Activated CD8-positive, alpha-beta memory T cell treated with anti-CD3 and anti-CD28 coated beads, Interleukin-2, amount 50 U/mL, for 1 hour (primary cell): ENCODE data around the gene NRG3.

Experiments used
- DNase-seq: peaks from one replicate; pipeline ENCODE4 v3.0.0-alpha.2; 2020; ENCODE audit errors: extremely low read depth

The NRG3 gene

GRCh38 chr10:81874875-81875466, at the start of gene NRG3:
Gene NRG3 (plus strand): TSS chr10:81875194.
- no peak for DNase-seq

DNA sequence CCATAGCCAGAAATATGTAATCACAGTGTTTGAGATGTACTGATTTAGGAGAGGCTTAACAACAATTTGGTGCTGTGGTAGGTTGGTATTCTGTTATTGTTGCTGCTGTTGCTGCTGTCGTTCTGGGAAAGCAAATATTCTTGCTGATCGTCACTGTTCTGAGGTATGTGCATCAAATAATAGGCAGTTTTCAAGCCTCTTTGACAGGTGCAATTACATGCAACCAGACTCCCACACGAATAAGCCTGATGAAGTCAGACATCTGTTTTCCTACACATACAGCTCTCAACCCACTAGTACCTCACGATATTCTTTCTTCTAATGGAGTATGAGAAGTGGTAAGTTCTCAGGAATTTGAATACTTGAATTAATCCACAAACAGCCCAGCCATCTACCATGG, 46.7 kb upstream of the NRG3 start:
- no peak for DNase-seq

DNA sequence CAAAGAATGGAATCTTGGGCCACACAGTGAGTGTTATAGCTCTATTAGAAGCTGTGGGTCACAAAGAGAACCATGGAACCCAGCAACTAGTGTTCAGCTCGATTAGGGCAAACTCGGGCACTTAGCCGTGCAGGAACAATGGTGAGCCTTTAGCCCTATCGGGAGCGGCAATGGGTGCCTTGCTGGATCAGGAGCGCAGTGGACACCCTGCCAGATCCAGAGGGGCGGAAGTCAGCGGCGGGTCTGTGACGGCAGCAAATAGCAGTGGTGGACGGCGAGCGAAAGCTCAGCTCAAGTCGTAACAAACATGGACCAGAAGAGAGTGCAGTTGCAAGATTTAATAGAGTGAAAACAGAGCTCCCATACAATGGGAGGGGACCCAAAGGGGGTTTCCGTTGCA, 43.9 kb upstream of the NRG3 start:
- DNase-seq, result no peak

DNA sequence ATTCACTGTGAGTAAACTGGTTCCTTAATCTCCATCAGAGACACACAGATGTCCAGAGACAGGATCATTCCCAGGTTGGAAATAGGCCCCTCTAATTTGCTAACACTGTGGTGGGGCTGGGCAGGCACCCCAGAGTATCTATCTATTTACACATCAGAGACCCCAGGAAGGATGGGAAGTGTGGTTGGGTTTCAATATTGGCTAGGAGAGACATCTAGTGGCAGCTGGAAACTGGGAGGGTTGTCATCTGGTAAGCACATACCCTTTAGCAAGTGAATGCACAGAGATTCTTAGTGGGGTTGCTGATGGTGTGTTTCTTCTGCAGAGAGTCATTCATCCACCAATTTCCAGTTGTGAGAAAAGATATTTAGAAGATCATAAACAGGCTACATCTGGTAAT, 36.0 kb upstream of the NRG3 start:
- DNase-seq, result no peak

- DNase-seq, result no peak
Measured at GRCh38 chr10:81843042-81843441, 32.0 kb upstream of the NRG3 start.

DNA sequence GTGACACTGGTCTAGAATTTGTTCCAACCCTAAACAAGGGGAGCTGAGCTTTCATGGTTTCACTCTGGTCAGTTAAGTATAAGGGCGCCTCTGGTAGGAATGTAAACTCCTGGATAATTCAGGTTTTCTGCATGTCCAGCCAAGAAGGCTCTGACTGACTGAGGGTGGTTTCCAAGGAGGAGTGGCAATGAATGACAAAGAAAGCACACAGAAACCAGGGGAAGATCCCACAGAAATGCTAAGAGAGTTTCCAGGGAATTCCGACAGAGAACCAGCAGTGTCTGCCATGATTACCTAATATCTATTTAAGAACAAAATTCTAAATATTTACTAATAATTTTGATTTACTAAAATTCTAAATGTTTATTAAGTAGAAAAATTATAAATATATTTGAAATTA, 27.3 kb upstream of the NRG3 start:
- no peak for DNase-seq

- DNase-seq, result no peak
Measured at GRCh38 chr10:81848514-81848913, 26.5 kb upstream of the NRG3 start.

- DNase-seq, result no peak
Measured at GRCh38 chr10:81848931-81849330, 26.1 kb upstream of the NRG3 start.

DNA sequence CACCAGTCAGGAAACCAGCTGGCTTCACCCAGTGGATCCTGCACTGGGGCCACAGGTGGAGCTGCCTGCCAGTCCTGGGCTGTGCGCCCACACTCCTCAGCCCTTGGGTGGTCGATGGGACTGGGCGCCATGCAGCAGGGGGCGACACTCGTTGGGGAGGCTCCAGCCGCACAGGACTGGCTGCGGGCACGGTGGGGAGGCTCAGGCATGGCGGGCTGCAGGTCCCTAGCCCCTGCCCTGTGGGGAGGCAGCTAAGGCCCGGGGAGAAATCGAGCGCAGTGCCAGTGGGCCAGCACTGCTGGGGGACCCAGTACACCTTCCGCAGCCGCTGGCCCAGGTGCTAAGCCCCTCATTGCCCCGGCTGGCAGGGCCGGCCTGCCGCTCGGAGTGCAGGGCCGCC, 12.4 kb upstream of the NRG3 start:
- DNase-seq, result no peak

- DNase-seq, result no peak
Measured at GRCh38 chr10:81863771-81864170, 11.2 kb upstream of the NRG3 start.

DNA sequence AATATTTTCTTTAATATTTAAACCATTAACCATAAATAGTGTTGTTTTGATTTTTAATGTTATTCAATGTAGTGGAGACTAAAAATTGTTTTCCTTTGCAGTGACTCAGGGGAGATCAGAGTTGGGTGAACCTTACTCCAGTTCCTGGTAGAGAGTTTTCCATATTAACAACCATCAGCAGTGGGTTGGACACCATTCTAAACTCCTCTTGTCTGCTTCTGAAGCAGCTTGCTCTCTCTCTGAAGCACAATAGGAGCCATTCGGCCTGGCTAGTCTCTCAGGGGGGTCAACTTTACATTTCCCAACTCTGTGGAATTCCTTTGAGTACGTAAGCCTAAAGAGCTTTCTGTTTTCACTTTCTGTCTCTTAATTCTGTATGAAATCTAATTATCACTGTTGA, 9.4 kb upstream of the NRG3 start:
- DNase-seq, result no peak

DNA sequence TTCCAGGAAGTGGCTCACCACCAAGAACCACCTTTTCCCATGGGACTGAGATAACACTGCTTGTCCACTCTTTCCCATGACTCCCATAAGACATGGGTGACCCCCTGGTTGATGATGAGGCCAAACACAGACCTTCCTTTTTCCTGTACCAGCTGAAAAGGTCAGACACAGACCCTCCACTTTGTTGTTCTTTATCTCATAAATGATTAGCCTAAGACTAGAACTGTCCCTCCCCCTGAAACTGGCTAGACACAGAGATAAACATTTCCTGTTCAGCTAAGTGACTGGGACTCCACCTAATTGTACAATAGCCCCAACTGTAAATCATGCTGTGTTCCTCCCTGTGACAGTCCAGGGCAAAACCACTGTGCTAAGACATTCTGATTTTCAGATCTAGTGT, 8.2 kb upstream of the NRG3 start:
- no peak for DNase-seq

DNA sequence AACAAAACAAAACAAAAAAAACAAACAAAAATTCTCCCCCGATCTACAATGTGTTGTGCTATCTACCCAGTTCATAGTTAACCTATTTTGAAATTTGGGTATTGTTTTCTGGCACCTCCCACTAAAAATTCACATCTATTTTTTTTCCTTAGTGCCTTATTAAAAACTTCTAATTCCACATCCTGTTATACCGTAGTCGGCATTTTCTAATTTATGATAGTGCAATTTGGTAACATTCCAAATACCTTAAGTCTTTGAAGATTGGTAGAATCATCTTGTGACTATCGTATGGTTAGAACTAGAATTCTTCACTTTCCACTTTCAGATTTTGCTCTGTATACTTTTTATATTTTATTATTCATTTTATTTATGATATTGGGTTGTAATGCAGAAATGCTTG, 4.5 kb upstream of the NRG3 start:
- no peak for DNase-seq

DNA sequence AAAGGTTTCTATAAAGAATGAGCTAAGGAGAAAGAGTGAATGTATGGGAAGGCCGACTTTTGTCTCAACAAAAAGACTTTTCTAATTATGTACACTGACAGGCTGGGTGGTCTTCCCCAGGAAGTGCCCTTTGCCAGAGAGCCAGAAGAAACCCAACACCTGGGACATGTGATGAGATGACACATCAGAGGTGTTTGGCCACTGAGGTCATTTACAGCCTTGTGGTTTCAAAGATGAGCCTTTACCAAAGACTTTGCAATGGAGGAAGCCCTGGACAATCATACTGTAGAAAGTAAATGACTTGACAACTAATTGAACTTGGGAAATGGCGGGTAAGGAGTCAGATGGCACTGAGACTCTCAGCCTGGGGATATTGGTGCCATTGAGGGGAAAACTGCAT, 3.4 kb upstream of the NRG3 start:
- DNase-seq, result no peak

DNA sequence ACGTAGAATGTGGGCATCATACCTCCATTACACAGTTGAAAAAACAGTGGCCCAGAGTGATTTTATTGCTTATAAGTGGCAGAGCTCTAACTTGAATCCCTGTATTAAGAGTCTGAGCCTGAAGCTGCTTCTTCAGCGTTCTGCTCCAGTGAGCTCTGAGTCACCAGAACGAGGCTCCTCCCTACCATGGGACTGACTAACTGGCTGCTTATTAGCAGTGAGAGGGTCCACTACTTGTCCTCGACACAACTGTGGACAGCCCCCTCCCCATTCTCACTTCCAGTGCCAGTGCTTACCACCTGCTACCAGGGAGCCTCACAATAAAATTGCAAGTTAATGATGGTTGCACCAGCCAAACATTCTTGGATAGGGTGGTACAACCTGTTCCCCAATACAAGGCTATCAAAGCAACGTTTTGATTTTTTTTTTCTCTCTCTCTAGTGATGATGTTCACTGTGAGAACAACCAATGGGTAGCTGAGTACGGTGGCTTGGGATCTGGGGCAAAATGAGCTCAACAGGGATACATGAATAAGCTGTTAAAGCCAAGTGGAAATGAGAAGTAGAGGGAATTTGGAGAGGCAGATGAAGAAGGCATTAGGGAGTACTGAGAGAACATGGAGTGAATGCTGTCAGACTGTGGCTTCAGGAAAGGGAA, 2.7 kb upstream of the NRG3 start:
- DNase-seq, result no peak

DNA sequence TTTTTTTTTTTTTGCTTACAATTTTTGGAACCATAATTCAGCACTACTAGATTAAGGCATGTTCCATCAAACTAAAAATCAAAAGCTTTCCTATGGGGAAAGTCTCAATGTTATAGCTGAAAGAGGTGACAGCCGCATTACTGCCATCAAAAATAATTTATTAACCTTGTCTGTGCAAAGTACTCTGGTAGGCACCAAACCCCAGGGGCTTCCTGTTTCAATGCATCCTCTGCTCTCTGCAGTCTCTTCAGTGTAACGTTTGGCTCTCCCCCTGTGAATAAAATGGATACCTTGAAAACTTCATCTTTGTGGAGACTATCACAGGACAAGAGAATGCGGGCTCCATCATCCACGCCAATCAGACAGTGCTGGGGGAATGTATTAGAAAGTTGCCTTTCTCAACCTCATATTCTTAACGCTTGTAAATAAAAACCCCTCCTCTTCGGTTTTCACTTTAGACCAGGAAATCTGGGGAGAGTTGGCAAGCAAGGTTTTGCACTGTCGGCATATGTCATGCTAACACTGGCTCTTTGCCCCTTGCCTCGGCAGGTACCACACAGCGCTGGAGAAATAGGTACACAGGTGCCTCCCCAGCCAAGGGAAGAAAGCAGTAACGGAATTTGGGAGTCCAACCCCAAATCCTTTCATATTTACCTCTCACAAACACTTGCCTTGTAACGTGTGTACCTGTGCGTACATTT, 1.6 kb upstream of the NRG3 start:
- no peak for DNase-seq

- no peak for DNase-seq
Measured at GRCh38 chr10:81873932-81874816, 820 bp upstream of the NRG3 start.

GRCh38 chr10:81875467-81876252, 666 bp downstream of the NRG3 start:
- no peak for DNase-seq

DNA sequence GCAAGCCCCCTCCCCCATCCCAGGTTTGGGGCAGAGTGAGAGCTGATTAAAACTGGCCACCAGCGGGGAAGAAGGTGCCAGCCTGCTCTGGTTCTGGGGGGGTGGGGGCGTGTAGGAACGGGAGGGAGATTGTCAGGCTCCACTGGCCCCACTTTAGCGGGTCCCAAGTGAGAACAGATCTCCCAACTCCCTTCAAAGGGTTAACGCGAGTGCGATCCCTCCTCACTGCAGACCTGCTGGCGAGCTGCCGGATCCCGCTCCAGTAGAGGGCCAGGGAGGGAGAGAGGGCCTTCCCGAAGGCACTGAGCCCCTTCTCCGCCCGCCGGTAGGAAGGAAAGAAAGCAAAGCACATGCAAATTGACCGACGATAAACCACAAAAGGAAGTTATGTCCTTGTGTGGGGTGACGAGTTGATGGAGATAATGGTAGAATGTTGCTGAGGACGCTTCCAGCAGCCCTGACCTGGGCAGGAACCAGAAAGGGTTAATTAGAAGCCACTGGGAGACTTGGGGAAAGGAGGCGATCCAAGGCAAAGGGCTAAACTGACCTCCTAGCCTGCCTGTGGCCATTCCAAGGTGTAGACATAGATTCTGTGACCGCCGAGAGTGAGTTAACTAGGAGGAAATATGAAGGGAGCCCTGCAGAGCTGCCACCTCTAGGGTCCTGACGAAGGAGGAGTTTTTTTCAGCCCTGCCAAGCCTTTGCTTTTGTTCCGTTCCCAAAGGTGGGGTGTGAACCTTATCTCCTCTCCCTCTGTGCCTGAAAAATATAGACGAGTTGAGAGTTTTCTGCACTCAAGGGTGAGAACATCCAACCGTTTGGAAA, 1.5 kb downstream of the NRG3 start:
- DNase-seq, result no peak

DNA sequence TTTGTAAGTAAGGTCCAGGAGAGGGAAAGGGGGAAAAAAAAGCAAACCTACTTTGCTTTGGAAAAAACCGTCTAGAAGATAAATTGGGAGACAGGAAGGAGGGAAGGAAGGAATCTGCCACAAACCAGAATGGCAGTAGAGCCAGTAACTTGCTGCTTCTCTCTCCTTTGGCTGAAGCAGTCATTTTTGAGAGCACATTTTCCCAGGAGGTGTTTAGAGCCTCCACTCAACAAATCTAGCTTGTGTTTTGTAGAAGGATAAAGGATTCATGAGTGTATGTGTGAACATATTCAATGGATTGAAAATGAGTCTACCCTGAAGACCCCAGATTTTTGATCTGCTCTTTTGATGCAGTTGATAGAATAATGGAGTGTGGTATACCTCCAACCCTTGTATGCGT, 2.6 kb downstream of the NRG3 start:
- DNase-seq, result no peak

- no peak for DNase-seq
Measured at GRCh38 chr10:81882011-81882410, 7.0 kb downstream of the NRG3 start.
